GM19043 (cell line): ENCODE measurements around the gene RALGPS1.

Experiments used
- ATAC-seq: cut with Tn5 transposase; IDR thresholded peaks from one replicate; pipeline ENCODE4 v1.9.1; 2021; ENCODE audit warnings: low read depth; ENCODE audit not compliant: unreplicated experiment

RALGPS1 gene

DNA sequence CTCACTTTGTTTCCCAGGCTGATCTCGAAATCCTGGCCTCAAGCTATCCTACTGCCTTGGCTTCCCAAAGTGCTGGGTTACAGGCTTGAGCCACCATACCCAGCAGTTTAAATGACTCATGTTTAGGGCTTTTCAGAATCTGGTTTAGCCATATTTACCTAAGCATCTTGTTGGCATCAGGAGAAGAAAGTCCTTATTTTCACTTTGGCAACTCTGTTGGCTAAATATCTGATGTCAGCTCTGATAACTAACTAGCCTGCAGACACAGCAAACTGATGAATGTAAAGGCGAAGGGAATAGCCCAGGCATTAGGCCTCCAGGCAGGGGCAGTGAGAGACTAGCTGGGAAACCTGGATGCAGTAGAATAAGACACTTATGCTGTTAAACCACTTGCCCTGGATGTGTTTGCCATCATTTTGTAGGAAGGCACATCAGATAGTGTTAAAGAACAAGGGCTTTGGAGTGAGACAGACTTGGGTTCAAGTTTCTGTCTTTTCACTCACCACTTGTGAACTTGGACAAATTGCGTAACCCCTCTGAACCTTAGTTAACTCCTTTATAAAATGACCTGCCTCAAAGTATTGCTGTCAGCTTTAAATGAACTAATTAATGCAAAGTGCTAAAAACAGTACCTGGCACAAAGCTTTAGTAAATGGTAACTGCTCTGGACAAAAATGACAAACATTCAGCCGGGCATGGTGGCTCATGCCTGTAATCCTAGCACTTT is 315.3 kb downstream of the RALGPS1 start:
- ATAC-seq: no peak

- ATAC-seq: no peak
Observed at GRCh38 chr9:127231666-127232065, 317.1 kb downstream of the RALGPS1 start.

GRCh38 chr9:127232833-127233549 is 318.4 kb downstream of the RALGPS1 start:
- no peak for ATAC-seq

- no peak for ATAC-seq
Observed at GRCh38 chr9:127233550-127233949, 319.0 kb downstream of the RALGPS1 start.

DNA sequence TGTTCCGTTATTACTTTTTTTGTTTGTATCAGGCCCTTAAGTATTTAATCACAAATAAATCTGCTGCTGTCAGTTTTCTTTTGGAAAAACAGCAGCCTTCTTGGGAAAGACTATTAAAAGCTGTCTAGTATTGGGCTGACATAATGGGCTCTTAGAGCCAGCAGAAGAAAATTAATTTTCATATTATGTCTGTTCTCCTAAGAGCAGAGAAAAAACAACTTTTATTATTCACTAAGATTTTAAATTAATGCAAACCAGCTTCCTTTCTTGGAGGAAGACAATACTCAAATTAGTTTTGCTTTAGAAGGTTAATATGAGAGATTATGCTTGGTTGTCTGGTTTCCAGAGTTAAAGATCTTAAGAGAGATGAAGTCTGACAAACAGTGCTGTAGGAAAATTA is 319.4 kb downstream of the RALGPS1 start:
- no peak for ATAC-seq

- no peak for ATAC-seq
Observed at GRCh38 chr9:127237801-127238200, 323.2 kb downstream of the RALGPS1 start.

DNA sequence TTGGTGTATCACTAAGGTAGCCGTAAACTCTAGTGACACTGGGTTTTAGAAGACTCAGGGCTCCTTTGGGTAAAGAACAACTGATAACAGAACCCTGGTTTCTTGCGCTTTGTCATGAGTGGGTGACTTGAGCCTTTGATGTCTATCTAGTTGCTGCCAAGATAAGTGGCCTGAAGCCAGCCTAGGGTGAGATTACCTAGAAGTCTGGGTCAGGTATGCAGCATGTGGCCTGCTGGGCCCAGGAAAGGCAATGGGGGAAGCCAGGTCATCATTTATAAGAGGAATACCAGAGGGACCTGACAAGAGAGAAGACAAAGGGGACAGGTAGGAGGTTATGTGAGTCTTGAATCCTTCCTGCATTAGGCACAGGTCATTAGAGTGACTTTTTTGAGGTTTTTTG is 326.8 kb downstream of the RALGPS1 start:
- ATAC-seq: no peak

DNA sequence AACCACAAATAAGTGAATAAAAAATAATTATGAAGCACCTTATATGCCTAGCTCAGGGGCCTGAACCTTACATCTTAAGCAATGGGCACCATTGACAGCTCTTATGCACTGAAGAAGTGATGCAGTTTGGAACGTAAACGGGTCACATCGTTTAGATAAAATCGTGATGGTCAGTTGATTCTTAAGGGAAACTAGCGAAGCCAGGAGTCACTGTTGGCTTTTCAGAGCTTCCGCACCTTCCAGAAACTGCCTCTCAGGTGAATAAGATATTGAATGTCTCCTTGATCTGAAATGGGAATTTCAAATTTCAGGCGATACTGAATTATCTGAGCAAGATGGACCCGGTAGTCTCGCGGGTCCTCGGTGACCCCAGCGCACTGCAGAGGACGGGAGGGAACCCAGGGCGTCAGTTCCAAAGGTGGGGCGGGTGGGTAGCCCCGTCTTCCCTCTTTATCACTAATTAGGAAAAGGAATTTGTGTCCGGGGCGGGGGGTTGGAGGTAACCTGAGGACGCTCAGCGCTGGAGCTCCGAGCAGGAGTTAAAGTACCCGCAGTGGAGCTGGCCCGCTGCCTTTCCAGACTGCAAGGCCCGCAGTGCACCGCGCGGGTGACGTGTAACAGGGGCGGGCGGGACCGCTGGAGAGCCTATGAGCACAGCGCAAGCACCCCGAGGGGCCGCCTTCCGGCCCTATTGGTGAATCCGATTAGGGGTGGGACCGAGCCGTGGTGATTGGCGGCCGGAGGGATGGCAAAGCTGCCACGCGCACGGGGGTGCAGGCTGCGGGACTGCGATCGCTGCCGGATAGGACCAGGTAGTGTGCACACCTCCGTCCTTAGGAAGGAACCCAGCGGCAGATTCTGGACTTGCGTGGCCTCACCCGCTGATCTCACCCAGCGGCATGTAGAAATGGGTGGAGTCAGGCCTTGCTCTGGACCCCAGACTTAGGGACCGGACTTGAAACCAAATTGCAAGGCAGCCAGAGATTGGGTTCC is 330.3 kb downstream of the RALGPS1 start:
- ATAC-seq: peak; percentile 100

GRCh38 chr9:127245637-127246164 is 331.1 kb downstream of the RALGPS1 start:
- no peak for ATAC-seq

GRCh38 chr9:127248241-127248640 is 333.7 kb downstream of the RALGPS1 start:
- no peak for ATAC-seq

DNA sequence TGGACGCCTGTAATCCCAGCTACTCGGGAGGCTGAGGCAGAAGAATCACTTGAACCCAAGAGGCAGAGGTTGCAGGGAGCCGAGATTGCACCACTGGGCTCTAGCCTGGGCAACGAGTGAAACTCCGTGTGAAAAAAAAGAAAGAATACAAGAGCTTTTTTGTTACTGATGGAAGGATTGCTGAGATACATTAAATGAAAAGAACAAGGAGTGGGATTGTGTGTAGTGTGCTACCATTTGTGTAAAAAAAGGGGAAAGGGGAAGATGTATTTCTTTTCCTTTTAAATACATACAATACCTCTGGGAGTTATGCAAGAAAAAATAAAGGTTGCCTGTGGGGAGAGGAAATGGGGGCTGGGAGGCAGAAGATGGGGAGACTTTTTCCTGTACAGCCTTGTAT is 335.3 kb downstream of the RALGPS1 start:
- no peak for ATAC-seq

DNA sequence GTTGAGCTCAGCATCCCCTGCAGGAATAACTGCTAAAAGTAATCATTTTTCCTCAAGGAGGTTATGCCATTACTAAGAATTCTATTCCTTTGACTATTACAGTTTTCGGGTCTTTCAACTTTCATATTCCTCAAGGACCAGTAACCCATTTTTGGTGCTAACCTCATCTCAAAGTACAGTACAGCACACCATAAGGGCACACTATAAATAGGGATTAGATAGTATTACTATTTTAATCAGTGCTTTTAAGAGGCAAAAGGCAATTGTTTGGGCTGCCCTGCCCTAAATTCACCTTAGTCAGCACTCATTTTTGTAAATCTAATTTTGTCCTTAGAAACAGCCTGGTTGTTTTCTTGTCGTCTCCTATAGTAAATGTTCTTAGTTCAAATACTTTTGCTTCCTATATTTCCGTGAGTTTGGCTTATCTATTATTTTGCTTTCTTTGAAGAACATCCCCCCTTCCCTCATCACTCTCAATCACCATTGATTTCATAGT is 336.4 kb downstream of the RALGPS1 start:
- no peak for ATAC-seq

GRCh38 chr9:127252410-127253318 is 338.1 kb downstream of the RALGPS1 start:
- no peak for ATAC-seq

DNA sequence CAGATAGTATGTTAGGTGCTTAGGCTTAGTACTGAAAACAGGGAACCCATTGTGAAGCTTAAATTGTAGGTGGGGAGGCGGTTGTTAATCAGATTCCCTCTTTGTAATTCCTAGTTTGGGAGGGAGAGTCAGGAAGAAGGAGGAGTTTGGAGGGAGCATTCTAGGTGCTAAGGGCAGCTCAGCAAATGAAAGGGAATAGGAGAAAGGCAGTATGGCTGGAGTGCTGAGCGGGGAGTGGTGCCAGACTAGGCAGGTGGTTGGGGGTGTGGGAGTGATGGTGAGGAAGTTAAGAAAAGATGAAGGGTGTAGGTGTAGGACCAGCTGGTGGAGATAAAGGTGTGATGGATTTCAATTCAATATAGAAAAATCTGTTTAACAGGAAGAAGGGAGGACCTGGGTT is 338.9 kb downstream of the RALGPS1 start:
- no peak for ATAC-seq

DNA sequence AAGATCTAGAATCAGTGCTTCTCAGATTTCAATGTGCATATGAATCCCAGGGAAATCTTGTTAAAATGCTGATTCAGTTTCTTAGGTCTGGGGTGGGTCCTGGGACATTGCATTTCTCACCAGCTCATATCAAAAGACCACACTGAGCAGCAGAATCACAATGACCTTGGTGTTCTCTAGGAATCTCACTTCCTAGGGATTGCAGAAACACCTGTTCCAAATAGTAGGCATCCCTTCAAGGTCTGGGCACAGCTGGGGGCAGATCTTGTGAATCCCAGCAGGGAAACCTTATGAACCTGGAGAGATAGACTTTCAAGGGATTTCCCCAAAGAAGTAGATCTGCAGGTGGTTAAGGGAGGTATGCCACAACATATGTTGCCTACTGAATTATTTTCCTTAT is 341.1 kb downstream of the RALGPS1 start:
- no peak for ATAC-seq

DNA sequence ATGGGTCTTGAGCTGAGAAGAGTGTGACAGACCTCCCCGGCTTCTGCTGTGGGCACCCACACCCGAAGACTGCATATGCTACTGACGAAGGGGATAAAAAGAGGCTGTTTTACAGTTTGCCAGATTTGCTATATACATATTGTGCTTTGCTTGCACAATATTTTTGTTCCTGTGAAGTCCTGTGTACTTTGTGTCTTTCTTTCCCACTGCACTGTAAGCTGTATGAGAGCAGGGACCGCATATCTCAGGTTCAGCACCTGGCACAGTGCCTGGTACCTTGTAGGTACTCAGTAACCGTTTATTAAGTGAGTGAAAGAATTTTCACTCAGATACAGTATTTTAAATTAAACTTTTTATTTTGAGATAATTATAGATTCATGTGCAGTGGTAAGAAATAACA is 341.7 kb downstream of the RALGPS1 start:
- ATAC-seq: no peak

- no peak for ATAC-seq
Observed at GRCh38 chr9:127258606-127259471, 344.3 kb downstream of the RALGPS1 start.

DNA sequence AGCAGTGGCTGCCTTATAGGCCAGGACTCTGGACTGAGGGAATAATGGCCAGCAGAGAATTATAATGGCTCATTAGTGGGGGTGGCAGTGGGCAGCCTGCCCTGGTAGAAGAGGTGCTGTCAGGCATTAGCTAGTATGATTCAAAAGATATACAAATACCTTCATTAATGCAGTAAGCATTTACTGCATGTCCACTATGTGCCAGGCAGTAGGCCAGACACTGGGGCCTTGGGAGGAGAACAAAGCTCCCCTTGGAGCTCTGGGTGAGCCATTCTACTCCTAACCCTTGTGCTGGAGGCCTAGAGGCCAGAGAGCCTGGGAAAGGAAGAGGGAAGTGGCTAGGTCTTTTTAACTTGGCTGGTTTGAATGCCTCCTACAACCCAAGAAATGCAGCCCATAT is 348.0 kb downstream of the RALGPS1 start:
- ATAC-seq: no peak

- ATAC-seq: no peak
Observed at GRCh38 chr9:127263237-127263636, 348.7 kb downstream of the RALGPS1 start.
